Gastrocnemius medialis (tissue), 4 donors: ENCODE results near the gene SSTR3. TPM values are rescaled to one million over a fixed set of nuclear protein-coding genes. Genes with fewer than 3 reads are reported as not detected.

Source experiments
- ATAC-seq, 2 donors: fragments of 150-250 bp; one replicate each; pipeline ENCODE4 v1.9.1; 2016
- DNase-seq, 2 donors: peaks; one replicate each; pipeline ENCODE4 v3.0.0-alpha.2; 2019
- H3K27ac ChIP-seq, 4 donors: fragments of 200-600 bp; sonication (generic); 1 replicate in 1 of 4; 2 replicates in 3 of 4; pipeline ENCODE4 v1.5.1; 2016 to 2018; ENCODE audit warnings: mild to moderate bottlenecking in 2 of 4, moderate library complexity in 1 of 4
- H3K27me3 ChIP-seq, 3 donors: fragments of 200-600 bp; sonication (generic) in 2 of 3; 1 replicate in 1 of 3; 2 replicates in 2 of 3; pipeline versions ENCODE4 v1.5.1 to v1.6.0; 2016 to 2019; ENCODE audit warnings: mild to moderate bottlenecking in 1 of 3, moderate library complexity in 1 of 3
- H3K36me3 ChIP-seq, 2 donors: fragments of 200-600 bp; sonication (generic) in 1 of 2; one replicate each; pipeline ENCODE4 v1.5.1; 2017 to 2018
- H3K4me1 ChIP-seq, 2 donors: fragments of 200-600 bp; sonication (generic) in 1 of 2; one replicate each; pipeline ENCODE4 v1.5.1; 2016 to 2017; ENCODE audit warnings: mild to moderate bottlenecking in 2 of 2
- H3K4me3 ChIP-seq, 4 donors: fragments of 200-600 bp; sonication (generic) in 3 of 4; 1 replicate in 1 of 4; 2 replicates in 3 of 4; pipeline ENCODE4 v1.5.1; 2016 to 2019; ENCODE audit warnings: mild to moderate bottlenecking in 2 of 4
- H3K9me3 ChIP-seq, 3 donors: fragments of 200-600 bp; sonication (generic) in 2 of 3; 1 replicate in 1 of 3; 2 replicates in 2 of 3; pipeline ENCODE4 v1.5.1; 2016 to 2019
- CTCF ChIP-seq, 5 experiments: fragments of 450-650 bp in 3 of 5; fragments of 200-600 bp in 2 of 5; sonication (generic) in 2 of 5; IDR thresholded peaks in 4 of 5; conservative IDR thresholded peaks in 1 of 5; 1 replicate in 4 of 5; 2 replicates in 1 of 5; pipeline ENCODE4 v1.5.1; 2016 to 2019; ENCODE audit warnings: antibody characterized with exemption in 5 of 5, mild to moderate bottlenecking in 3 of 5, moderate library complexity in 3 of 5
- POLR2A ChIP-seq, 2 donors: fragments of 450-650 bp; IDR thresholded peaks; one replicate each; pipeline ENCODE4 v1.6.1; 2017; ENCODE audit warnings: antibody characterized with exemption in 2 of 2, mild to moderate bottlenecking in 2 of 2, moderate library complexity in 2 of 2
- in situ Hi-C, 4 donors: fragments of 200-750 bp; cut with MboI; loops; one replicate each; pipeline versions ENCODE4 v1.15.0 to v1.8.0; 2017; ENCODE audit warnings: low sequenced_read_pairs in 4 of 4
- intact Hi-C: fragments of 100-400 bp; cut with DNase I; formaldehyde crosslinking; loops from one replicate; pipeline ENCODE4 v1.15.1; 2023; ENCODE audit warnings: low total_unique reads
- total RNA-seq, 4 donors: library from RNA; depleted of rRNA; stranded (reverse); fragments of >200 nt; gene quantifications; one replicate each; pipeline versions ENCODE4 v1.1.0 to v1.2.3, GENCODE V29; 2016

Gene SSTR3
- total RNA-seq, 4 donors from 2014 or later = not detected

GRCh38 chr22:37240240-37240940, 28.1 kb upstream of the SSTR3 start:
- Histone ChIP-seq H3K4me1 (no peaks in the 10 kb centered on the region), H3K27me3 (peaks cover 18 to 59% (median 42%) of the 10 kb centered on the region in 3 donors), H3K27ac (no peak overlapping the region), H3K4me3 (no peak overlapping the region), H3K9me3 (no peaks in the 10 kb centered on the region), H3K36me3 (no peaks in the 10 kb centered on the region)
- intact Hi-C loops = no loop called here
- DNase-seq (no peak), ATAC-seq (no peak)
- in situ Hi-C loops = no loop called here
- TF ChIP-seq POLR2A (IDR thresholded peaks at IDR 0.05) (no peak), CTCF (IDR thresholded peaks at IDR 0.05 in 4 of 5, conservative IDR thresholded peaks at IDR 0.05 in 1 of 5) (no peak)

- H3K4me3 ChIP-seq = no peak overlapping the region
- no peak for ATAC-seq
- no peaks in the 10 kb centered on the region for H3K36me3 ChIP-seq
- intact Hi-C loops = no loop called here
- TF ChIP-seq POLR2A (IDR thresholded peaks at IDR 0.05) (no peak), CTCF (IDR thresholded peaks at IDR 0.05 in 4 of 5, conservative IDR thresholded peaks at IDR 0.05 in 1 of 5) (no peak)
- no peak overlapping the region for H3K27ac ChIP-seq
- H3K4me1 ChIP-seq = no peaks in the 10 kb centered on the region
- H3K9me3 ChIP-seq = no peaks in the 10 kb centered on the region
- no peak for DNase-seq
- H3K27me3 ChIP-seq = peaks cover 26 to 64% (median 49%) of the 10 kb centered on the region in 3 donors
- in situ Hi-C loops = no loop called here
Measured at GRCh38 chr22:37239336-37240239, 27.3 kb upstream of the SSTR3 start.

GRCh38 chr22:37237371-37238268, 25.3 kb upstream of the SSTR3 start:
- TF ChIP-seq CTCF (IDR thresholded peaks at IDR 0.05 in 4 of 5, conservative IDR thresholded peaks at IDR 0.05 in 1 of 5) = no peak
- TF ChIP-seq POLR2A (IDR thresholded peaks at IDR 0.05) = no peak
- H3K27me3 ChIP-seq = peaks cover 27 to 60% (median 42%) of the 10 kb centered on the region in 3 donors
- no peaks in the 10 kb centered on the region for H3K9me3 ChIP-seq
- H3K4me1 ChIP-seq = no peaks in the 10 kb centered on the region
- DNase-seq (no peak), ATAC-seq (no peak)
- no peaks in the 10 kb centered on the region for H3K36me3 ChIP-seq
- no peak overlapping the region for H3K4me3 ChIP-seq
- in situ Hi-C loops = no loop called here
- no peak overlapping the region for H3K27ac ChIP-seq
- intact Hi-C loops = no loop called here

- H3K9me3 ChIP-seq = no peaks in the 10 kb centered on the region
- H3K27ac ChIP-seq = no peak overlapping the region
- ATAC-seq (no peak), DNase-seq (no peak)
- intact Hi-C loops = no loop called here
- H3K36me3 ChIP-seq = no peaks in the 10 kb centered on the region
- H3K4me1 ChIP-seq = no peaks in the 10 kb centered on the region
- H3K27me3 ChIP-seq = peaks cover 20 to 52% (median 45%) of the 10 kb centered on the region in 3 donors
- no peak overlapping the region for H3K4me3 ChIP-seq
- no peak for TF ChIP-seq POLR2A (IDR thresholded peaks at IDR 0.05)
- in situ Hi-C loops = no loop called here
Measured at GRCh38 chr22:37235897-37236607, 23.8 kb upstream of the SSTR3 start.
